H1 (cell line): Measurements from ENCODE around the gene NOLC1. TPM values are rescaled to one million over a fixed set of nuclear protein-coding genes. Genes with fewer than 3 reads are reported as not detected.

Experiments used
- CREB1 ChIP-seq: IDR thresholded peaks from 2 replicates; pipeline ENCODE4 v1.6.1; 2012; ENCODE audit warnings: inconsistent platforms
- EGR1 ChIP-seq: IDR thresholded peaks from 2 replicates; pipeline ENCODE4 v1.6.1; 2011; ENCODE audit warnings: low read depth, low read length, borderline replicate concordance
- JUND ChIP-seq: IDR thresholded peaks from 2 replicates; pipeline ENCODE4 v1.6.1; 2011; ENCODE audit warnings: mild to moderate bottlenecking, improper control_type of control experiment, low read length
- MAFK ChIP-seq: IDR thresholded peaks from 2 replicates; pipeline ENCODE4 v1.6.1; 2012; ENCODE audit warnings: low read depth, mild to moderate bottlenecking, improper control_type of control experiment, low read length
- POLR2AphosphoS5 ChIP-seq: IDR thresholded peaks from 2 replicates; pipeline ENCODE4 v1.6.1; 2011; ENCODE audit warnings: low read depth, low read length
- SP1 ChIP-seq: IDR thresholded peaks from 2 replicates; pipeline ENCODE4 v1.6.1; 2011; ENCODE audit warnings: low read depth, low read length
- SP2 ChIP-seq: IDR thresholded peaks from 2 replicates; pipeline ENCODE4 v1.6.1; 2012; ENCODE audit warnings: mild to moderate bottlenecking, low read length, inconsistent platforms
- polyA plus RNA-seq, 7 experiments: library from polyadenylated mRNA; depleted of rRNA in 3 of 7; stranded (reverse) in 5 of 7; unstranded in 2 of 7; fragments of >200 nt in 5 of 7; fragments of 200-250 nt in 2 of 7; gene quantifications; 1 replicate in 5 of 7; 2 replicates in 1 of 7; 4 replicates in 1 of 7; pipeline versions ENCODE4 v1.2.1 to v1.2.3, GENCODE V29; 2011 to 2013; ENCODE audit warnings: missing spikeins in 2 of 7, mixed read lengths in 2 of 7
- total RNA-seq: library from RNA; stranded (reverse); fragmentation: NEBNext Ultra II Directional; extraction: Animal tissue kit (Norgen Biotek cat#: 25700); gene quantifications from 2 replicates; pipeline ENCODE4 v1.2.1, GENCODE V29; 2021

NOLC1 gene
- total and polyA plus RNA-seq, 2 of the 8 experiments (the other 6 are each of a cell fraction or from before 2014, with no cell fraction given) = 86.3 to 191 TPM

GRCh38 chr10:102120991-102121738 is 31.0 kb upstream of the NOLC1 start (continued):
- TF ChIP-seq JUND (0 out of 2 replicates have a peak, but pooled peaks have one; percentile 42), EGR1 (no peak), CREB1 (no peak), POLR2AphosphoS5 (peak; percentile 62), MAFK (no peak), SP2 (no peak), SP1 (peak; percentile 15; the same call in 1 of the 2 replicates)
